Thoracic aorta (tissue), 2 donors: ENCODE data around the gene DHX35. TPM values are rescaled to one million over a fixed set of nuclear protein-coding genes. Genes with fewer than 3 reads are reported as not detected.
"Not testable (repeated sequence)": the region's sequence is repeated elsewhere in the genome, so short reads cannot be mapped to it uniquely, and the experiment has no call there.

Experiments
- ATAC-seq: fragments of 150-250 bp; one replicate; pipeline ENCODE4 v1.8.0; 2017; ENCODE audit warnings: low read depth; ENCODE audit not compliant: insufficient number of reproducible peaks, low FRiP score
- DNase-seq: peaks from one replicate; pipeline ENCODE4 v3.0.0-alpha.2; 2020; ENCODE audit warnings: low spot score
- H3K27ac ChIP-seq, 2 donors: fragments of 200-600 bp; sonication (generic); 1 replicate in 1 of 2; 2 replicates in 1 of 2; pipeline ENCODE4 v1.5.1; 2016; ENCODE audit warnings: mild to moderate bottlenecking in 2 of 2, moderate library complexity in 2 of 2
- H3K27me3 ChIP-seq: fragments of 200-600 bp; sonication (generic); replicated peaks from 2 replicates; pipeline ENCODE4 v1.6.0; 2016; ENCODE audit warnings: mild to moderate bottlenecking; ENCODE audit not compliant: insufficient read depth
- H3K36me3 ChIP-seq: fragments of 200-600 bp; sonication (generic); one replicate; pipeline ENCODE4 v1.5.1; 2016
- H3K4me1 ChIP-seq, 2 donors: fragments of 200-600 bp; sonication (generic); 1 replicate in 1 of 2; 2 replicates in 1 of 2; pipeline versions ENCODE4 v1.5.1 to v1.6.0; 2016; ENCODE audit warnings: low read depth in 2 of 2, mild to moderate bottlenecking in 1 of 2; ENCODE audit not compliant: control insufficient read depth in 1 of 2
- H3K4me3 ChIP-seq: fragments of 200-600 bp; sonication (generic); 2 replicates; pipeline ENCODE4 v1.5.1; 2016; ENCODE audit warnings: mild to moderate bottlenecking
- H3K9me3 ChIP-seq: fragments of 200-600 bp; sonication (generic); 2 replicates; pipeline ENCODE4 v1.5.1; 2016
- CTCF ChIP-seq: fragments of 200-600 bp; sonication (generic); IDR thresholded peaks from one replicate; pipeline ENCODE4 v1.5.1; 2019; ENCODE audit warnings: antibody characterized with exemption
- total RNA-seq, 2 donors: library from RNA; depleted of rRNA; stranded (reverse); fragments of >200 nt; gene quantifications; one replicate each; pipeline versions ENCODE4 v1.1.0 to v1.2.3, GENCODE V29; 2016

DHX35 gene
- total RNA-seq, 2 donors from 2014 or later, result 17.9 to 23.8 TPM

- Histone ChIP-seq H3K4me3 (no peak overlapping the region), H3K36me3 (no peaks in the 10 kb centered on the region), H3K4me1 (peaks cover 0 to 7% of the 10 kb centered on the region in 2 donors), H3K27me3 (no peaks in the 10 kb centered on the region), H3K9me3 (no peaks in the 10 kb centered on the region), H3K27ac (no peak overlapping the region)
- ATAC-seq (no peak), DNase-seq (no peak)
- no peak for TF ChIP-seq CTCF
These were observed 4.8 kb upstream of the DHX35 start for GRCh38 chr20:38957235-38957876.

GRCh38 chr20:38957915-38958485 is 4.1 kb upstream of the DHX35 start:
- ATAC-seq, result no peak
- H3K9me3 ChIP-seq, result no peaks in the 10 kb centered on the region
- DNase-seq, result no peak
- H3K27me3 ChIP-seq, result no peaks in the 10 kb centered on the region
- no peaks in the 10 kb centered on the region for H3K36me3 ChIP-seq
- no peak for TF ChIP-seq CTCF
- no peak overlapping the region for H3K27ac ChIP-seq
- peaks cover 2 to 12% of the 10 kb centered on the region in 2 donors for H3K4me1 ChIP-seq
- H3K4me3 ChIP-seq, result no peak overlapping the region

GRCh38 chr20:38960187-38960687 is 1.9 kb upstream of the DHX35 start:
- DNase-seq, H3K27me3 ChIP-seq: not testable (repeated sequence)

GRCh38 chr20:38961530-38962043 is 557 bp upstream of the DHX35 start:
- Histone ChIP-seq H3K9me3 (no peaks in the 10 kb centered on the region), H3K27me3 (no peaks in the 10 kb centered on the region), H3K36me3 (no peaks in the 10 kb centered on the region), H3K4me3 (peak overlapping the region; percentile 76), H3K27ac (peak overlapping the region in 1 of 2 donors; percentile 68), H3K4me1 (peaks cover 5 to 19% of the 10 kb centered on the region in 2 donors)
- ATAC-seq (no peak), DNase-seq (no peak)
- TF ChIP-seq CTCF, result no peak

More at GRCh38 chr20:38960187-38960687, 1.9 kb upstream of the DHX35 start:
- H3K36me3 ChIP-seq, H3K27ac ChIP-seq, H3K4me3 ChIP-seq, ATAC-seq, H3K9me3 ChIP-seq: not testable (repeated sequence)
- H3K4me1 ChIP-seq, result peaks cover 5 to 19% of the 10 kb centered on the region in 2 donors

- DNase-seq, result no peak
- ATAC-seq, result no peak
- Histone ChIP-seq H3K4me1 (peaks cover 5 to 19% of the 10 kb centered on the region in 2 donors), H3K27me3 (no peaks in the 10 kb centered on the region), H3K27ac (peak overlapping the region; percentile 68 to 82), H3K9me3 (no peaks in the 10 kb centered on the region), H3K4me3 (peak overlapping the region; percentile 76), H3K36me3 (no peaks in the 10 kb centered on the region)
- TF ChIP-seq CTCF, result no peak
These were observed 821 bp downstream of the DHX35 start for GRCh38 chr20:38962928-38963401.
